ENCODE results near the gene CCDC178.

The CCDC178 gene

GRCh38 chr18:33210575-33211189, 229.8 kb downstream of the CCDC178 start:
- TF ChIP-seq CTCF (IDR thresholded peaks at IDR 0.05; ENCODE audit: control insufficient read depth, insufficient read depth, low read depth, low read length, missing control alignments): peak; percentile 45
- no peak for DNase-seq (ENCODE audit: low read depth)
- no peak overlapping the region for H3K4me3 ChIP-seq (ENCODE audit: control insufficient read depth, low read depth, low read length)

GRCh38 chr18:33205777-33206176, 234.7 kb downstream of the CCDC178 start:
- TF ChIP-seq CTCF (IDR thresholded peaks at IDR 0.05; ENCODE audit: control insufficient read depth, insufficient read depth, low read depth, low read length, missing control alignments): no peak
- H3K4me3 ChIP-seq (ENCODE audit: control insufficient read depth, low read depth, low read length): no peak overlapping the region
- DNase-seq (ENCODE audit: low read depth): no peak

- H3K4me3 ChIP-seq (ENCODE audit: control insufficient read depth, low read depth, low read length): no peak overlapping the region
- DNase-seq (ENCODE audit: low read depth): no peak
Measured at GRCh38 chr18:33201509-33201926, 239.0 kb downstream of the CCDC178 start.

GRCh38 chr18:33195795-33196194, 244.7 kb downstream of the CCDC178 start:
- no peak for TF ChIP-seq CTCF (IDR thresholded peaks at IDR 0.05; ENCODE audit: control insufficient read depth, insufficient read depth, low read depth, low read length, missing control alignments)
- H3K4me3 ChIP-seq (ENCODE audit: control insufficient read depth, low read depth, low read length): no peak overlapping the region

More at GRCh38 chr18:33201509-33201926, 239.0 kb downstream of the CCDC178 start:
- no peak for TF ChIP-seq CTCF (IDR thresholded peaks at IDR 0.05; ENCODE audit: control insufficient read depth, insufficient read depth, low read depth, low read length, missing control alignments)

GRCh38 chr18:33194793-33195192, 245.7 kb downstream of the CCDC178 start:
- no peak for DNase-seq (ENCODE audit: low read depth)
- TF ChIP-seq CTCF (IDR thresholded peaks at IDR 0.05; ENCODE audit: control insufficient read depth, insufficient read depth, low read depth, low read length, missing control alignments): no peak
- no peak overlapping the region for H3K4me3 ChIP-seq (ENCODE audit: control insufficient read depth, low read depth, low read length)

More at GRCh38 chr18:33195795-33196194, 244.7 kb downstream of the CCDC178 start:
- no peak for DNase-seq (ENCODE audit: low read depth)

- no peak for TF ChIP-seq CTCF (IDR thresholded peaks at IDR 0.05; ENCODE audit: control insufficient read depth, insufficient read depth, low read depth, low read length, missing control alignments)
- DNase-seq (ENCODE audit: low read depth): no peak
- H3K4me3 ChIP-seq (ENCODE audit: control insufficient read depth, low read depth, low read length): no peak overlapping the region
Measured at GRCh38 chr18:33184958-33185357, 255.6 kb downstream of the CCDC178 start.
